SK-MEL-5 (cell line): Measurements from ENCODE around the gene ANAPC5. TPM values are rescaled to one million over a fixed set of nuclear protein-coding genes. Genes with fewer than 3 reads are reported as not detected.

ENCODE experiments used
- DNase-seq: peaks from one replicate; pipeline ENCODE4 v3.0.0-alpha.2; 2016; ENCODE audit warnings: low read depth, low spot score
- in situ Hi-C: cut with HindIII; loops from 2 replicates; pipeline ENCODE4 v1.10.0; 2016; ENCODE audit warnings: low sequenced_read_pairs, high pct_unique_total_duplicates, low pct_unique_long_range_greater_than_20kb
- total RNA-seq: library from RNA; depleted of rRNA; stranded (reverse); fragments of >200 nt; shearing (Covaris generic); gene quantifications from 2 replicates; pipeline ENCODE4 v1.2.3, GENCODE V29; 2014; rRNA removed

The ANAPC5 gene
- total RNA-seq, 1 experiment from 2014 or later, result 247 TPM

DNA sequence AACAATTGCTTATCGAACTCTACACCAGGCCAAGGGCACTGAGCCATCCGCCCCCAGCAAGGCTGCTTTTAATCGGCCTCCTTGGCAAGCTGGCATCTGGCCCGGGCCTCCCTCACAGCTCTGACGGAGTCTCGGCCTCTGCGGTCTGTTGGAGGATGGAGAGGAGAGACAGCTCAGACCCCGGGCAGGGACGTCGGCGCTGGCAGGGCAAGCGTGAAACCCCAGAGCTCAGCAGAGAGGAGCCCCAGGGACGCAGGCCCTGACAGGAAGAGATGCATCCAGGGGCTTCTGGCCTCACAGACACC lies 73.2 kb downstream of the ANAPC5 start:
- in situ Hi-C loops, result no loop called here
- DNase-seq, result no peak

DNA sequence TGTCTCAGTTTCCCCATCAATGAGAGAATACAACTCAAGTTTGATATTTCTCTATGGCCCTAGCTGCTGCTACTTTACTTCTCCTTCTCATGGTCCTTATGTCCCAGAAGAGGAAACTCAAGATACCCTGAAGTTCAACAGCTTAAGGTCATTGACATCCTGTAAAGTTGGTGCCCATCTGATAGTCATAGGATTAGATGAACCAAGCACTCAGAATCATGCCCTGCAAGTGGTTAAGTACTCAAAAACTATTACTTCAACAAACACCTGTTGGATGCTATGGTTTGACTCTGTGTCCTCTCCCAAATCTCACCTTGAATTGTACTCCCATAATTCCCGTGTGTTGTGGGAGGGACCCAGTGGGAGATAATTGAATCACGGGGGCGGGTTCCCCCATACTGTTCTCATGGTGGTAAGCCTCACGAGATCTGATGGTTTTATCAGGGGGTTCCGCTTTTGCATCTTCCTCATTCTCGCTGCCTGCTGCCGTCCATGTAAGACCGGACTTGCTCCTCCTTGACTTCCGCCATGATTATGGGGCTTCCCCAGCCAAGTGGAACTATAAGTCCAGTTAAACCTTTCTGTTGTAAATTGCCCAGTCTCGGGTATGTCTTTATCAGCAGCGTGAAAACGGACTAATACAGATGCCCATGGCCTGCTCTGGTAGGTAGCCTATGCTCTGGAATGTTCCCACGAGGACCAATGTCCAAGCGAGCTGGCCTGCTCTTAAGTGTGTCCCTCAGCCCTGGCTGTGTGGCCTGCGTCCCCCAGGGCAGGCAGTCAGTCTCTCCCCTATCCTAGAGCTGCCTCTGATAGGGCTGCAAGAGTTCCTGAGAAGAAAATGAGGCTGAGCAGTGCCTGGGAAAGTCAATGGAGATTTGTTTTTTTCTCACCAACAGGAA lies 73.8 kb downstream of the ANAPC5 start:
- in situ Hi-C loops, result no loop called here
- DNase-seq, result no peak

DNA sequence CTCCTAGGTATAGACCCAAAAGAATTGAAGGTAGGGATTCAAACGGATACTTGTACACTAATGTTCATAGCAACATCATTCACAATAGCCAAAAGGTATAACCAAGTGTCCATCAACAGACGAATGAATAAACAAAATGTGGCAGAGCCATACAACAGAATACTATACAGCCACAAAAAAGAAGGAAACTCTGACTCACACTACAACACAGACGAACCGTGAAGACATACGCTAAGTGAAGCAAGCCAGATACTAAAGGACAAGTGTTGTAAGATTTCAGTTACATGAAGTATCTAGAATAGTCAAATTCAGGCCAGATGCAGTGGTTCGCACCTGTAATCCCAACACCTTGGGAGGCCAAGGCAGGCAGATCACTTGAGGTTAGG lies 74.8 kb downstream of the ANAPC5 start:
- no peak for DNase-seq
- in situ Hi-C loops, result no loop called here

DNA sequence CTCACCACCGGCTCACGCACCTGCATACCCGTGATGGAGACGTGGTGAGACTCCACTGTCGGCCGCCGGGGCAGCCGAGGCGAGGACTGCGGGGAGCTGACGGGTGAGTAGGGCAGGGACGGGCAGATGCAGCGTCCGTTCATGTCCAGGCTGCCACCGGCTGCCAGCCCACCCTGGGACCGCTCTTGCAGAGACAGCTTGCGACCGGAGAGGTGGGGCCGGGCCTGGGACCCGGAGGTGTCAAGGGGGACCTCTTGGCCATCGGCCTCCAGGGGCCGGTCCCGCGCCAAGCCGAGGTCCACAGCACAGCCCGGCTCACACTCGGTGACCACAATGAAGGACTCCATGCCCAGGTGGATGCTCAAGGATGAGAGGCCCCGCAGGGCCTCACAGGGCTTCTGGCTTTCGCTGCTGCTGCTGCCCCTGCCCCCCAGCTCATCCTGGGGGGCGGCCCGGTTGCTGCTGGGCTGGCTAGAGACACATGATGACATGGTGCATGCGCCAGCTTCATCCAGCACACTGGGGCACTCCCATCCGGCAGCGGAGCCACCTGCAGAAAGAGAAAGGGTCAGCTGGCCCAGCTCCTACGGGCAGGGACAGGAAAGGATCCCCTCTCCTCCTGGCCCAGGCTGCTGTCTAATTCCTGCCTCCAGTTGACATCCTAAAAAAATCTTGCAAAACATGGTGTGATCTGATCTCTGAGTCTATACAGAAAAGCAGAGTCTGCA lies 78.0 kb downstream of the ANAPC5 start:
- in situ Hi-C loops, result no loop called here
- no peak for DNase-seq

DNA sequence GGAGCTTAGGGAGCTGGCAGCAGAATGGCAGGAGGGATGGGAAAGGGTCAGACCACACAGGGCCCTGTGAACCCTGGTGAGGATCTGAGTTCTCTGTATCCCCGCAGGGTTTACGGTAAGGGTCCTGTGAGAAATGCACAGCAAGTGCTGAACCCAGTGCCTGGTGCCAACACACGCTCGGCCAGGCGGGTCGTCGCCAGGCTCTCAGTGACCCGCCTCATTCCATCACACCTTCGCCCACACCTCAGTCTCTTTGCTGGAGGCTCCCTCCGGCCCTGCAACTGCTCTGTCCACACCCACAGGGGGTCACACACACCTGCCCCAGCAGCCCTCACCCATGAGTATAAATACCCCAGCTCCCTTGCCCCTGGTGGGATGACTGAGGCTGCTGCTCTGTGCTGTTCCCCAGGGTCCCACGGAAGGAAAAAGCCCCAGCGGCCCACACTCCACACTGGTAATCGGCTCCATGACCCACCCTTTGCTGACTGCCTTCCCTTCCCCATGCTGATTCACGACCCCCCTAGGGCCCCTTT lies 78.8 kb downstream of the ANAPC5 start:
- in situ Hi-C loops, result no loop called here

DNA sequence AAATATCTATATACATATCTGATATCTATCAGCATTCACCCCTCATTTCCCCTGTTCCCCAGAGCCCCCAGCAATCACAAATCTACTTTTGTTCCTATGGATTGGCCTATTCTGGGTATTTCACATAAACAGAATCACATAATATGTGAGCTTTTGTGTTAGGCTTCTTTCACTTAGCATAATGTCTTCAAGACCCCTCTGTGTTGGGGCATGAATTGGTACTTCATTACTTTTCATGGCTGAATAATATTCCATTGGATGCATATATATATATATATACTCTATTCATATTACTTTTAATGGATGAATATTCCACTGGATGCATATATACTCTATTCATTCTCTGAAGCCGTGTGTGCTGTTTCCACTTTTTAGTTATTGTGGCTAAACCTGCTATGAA lies 84.4 kb downstream of the ANAPC5 start:
- no peak for DNase-seq
- in situ Hi-C loops, result no loop called here

More for the DNA sequence above, 78.8 kb downstream of the ANAPC5 start:
- DNase-seq, result no peak

DNA sequence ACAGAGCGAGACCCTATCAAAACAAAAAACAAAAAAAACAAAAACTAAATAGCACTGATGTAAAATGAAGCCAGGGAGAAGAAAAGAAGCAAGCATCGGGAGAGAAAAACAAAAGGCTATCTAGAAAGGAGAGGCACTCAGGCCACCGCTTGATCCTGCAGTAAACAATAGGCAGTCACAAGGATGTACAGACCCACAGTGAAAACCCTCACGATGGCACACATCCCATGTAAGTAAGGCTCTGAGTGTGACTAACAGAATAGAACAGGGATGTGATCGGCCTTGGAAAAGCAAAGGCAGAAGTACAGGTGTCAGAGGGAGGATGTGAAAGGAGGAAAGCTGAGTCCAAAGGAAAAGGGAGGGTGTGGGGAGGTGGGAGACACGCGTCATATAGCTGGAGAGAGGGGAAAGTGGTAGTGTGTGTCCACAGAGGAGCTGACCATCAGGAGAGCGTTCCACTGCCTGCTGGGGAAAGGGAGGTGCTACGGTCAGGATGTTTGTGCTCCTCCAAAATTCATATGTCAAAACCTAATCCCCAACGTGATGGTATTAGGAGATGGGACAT lies 87.2 kb downstream of the ANAPC5 start:
- no peak for DNase-seq
- in situ Hi-C loops, result no loop called here

DNA sequence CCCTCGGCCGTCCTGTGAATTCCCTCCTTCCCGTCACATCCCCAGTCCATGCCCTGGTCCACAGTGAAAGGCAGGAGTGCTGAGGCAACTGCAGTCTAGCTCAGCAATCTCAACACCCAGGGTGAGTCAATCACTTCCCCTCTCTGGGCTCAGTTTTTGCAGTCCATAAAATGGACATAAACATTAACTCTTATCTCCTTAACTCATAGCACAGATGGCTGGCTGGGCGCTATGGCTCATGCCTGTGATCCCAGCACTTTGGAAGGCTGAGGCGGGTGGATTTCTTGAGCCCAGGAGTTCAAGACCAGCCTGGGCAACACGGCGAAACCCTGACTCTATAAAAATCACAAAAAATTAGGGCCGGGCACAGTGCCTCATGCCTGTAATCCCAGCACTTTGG lies 88.1 kb downstream of the ANAPC5 start:
- in situ Hi-C loops, result no loop called here

DNA sequence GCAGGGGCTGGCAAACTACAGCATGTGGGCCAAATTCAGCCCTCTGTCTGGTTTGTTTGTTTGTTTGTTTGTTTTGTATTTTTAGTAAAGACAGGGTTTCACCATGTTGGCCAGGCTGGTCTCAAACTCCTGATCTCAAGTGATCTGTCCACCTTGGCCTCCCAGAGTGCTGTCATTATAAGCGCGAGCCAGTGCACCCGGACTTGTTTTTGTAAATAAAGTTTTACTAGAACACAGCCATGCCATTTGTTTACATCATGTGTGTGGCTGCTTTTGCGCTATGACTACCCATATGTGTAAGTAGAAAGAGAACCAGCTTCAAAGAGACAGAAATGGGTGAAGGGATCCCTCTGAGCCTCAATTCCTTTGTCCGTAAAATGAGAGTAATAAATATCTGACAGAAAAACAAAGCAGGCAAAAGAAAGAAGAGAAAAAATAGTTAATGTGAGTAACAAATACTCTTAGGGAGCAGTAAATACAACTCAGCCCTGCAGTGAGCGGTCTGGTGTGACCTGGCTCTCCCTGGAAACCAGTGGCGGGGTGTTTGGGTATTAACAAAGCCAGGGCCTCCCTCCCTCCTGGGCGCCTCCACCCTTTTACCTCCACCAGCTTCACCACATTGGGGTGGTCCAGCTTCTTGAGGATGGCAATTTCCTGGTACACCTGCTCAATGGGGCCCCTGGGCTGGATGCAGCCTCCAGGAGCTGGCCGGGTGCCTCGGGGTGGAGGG lies 88.8 kb downstream of the ANAPC5 start:
- in situ Hi-C loops, result no loop called here
- DNase-seq, result no peak

More for the DNA sequence above, 88.1 kb downstream of the ANAPC5 start:
- no peak for DNase-seq

DNA sequence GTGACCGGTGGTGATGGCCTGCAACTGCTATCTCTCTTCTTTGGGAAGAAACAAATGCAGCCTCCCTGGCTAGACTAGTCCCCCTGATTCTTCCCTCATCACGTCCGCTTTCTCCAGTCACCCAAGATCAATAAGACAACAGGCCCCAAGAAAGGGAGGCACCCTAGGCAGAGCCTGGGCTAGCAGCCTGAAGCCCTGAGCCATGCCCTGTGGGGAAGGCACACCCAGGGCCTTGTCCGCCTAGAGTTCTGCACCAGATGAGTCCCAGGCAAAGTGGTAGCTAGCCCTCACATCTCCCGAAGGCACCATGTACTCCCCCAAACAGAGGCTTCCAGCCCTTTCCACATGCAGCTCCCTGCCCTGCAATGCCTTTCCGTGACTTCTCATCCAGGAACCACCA lies 90.8 kb downstream of the ANAPC5 start:
- in situ Hi-C loops, result no loop called here
- no peak for DNase-seq

DNA sequence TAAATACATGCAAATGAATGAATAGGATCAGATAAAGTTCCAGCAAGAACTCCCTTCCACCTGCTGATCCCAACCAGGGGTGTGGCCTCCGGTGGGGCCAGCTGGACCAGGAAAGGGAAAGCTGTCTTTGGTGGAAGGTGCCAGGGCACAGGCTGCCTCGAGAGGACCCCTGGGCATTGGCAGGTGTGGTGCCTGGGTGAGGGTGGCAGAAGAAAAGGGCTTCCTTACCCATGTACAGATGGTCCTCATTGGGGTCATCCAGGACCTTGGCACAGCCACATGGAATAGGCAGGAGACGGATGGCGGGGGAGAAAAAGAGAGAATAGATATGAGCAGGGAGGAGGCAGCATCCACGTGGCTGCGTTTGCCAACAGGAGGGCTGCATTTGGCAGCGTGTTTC lies 92.1 kb downstream of the ANAPC5 start:
- no peak for DNase-seq
- in situ Hi-C loops, result no loop called here

DNA sequence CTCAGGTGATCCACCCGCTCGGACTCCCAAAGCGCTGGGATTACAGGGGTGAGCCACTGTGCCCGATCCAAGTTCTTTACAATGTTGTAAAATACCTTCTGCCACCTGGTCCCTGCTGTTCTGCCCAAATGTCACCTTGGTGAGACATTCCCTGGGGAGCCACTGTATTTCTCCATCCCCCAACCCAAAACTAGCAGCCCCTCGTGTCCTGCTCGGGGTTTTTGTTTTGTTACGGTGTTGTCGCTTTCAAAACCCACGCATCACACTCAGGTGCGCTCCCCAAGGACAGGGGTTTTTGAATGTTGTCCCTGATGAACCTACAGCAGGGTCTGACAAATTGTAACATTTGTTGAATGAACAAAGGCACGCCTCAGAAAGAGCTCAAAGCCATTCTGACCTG lies 93.1 kb downstream of the ANAPC5 start:
- DNase-seq, result no peak
- in situ Hi-C loops, result no loop called here

Other genes with a start within 250 kb of the ANAPC5 start
- 41.5 and 46.7 TPM in 2 replicates for gene P2RX7, start 219.5 kb downstream of the ANAPC5 start, total RNA-seq
- 158 and 169 TPM in 2 replicates for gene P2RX4, start 142.3 kb downstream of the ANAPC5 start, total RNA-seq
- gene CAMKK2, start 55.7 kb downstream of the ANAPC5 start, total RNA-seq, result 9.1 and 9.8 TPM in 2 replicates
- gene RNF34, start 47.7 kb upstream of the ANAPC5 start, total RNA-seq, result 52.9 and 62.5 TPM in 2 replicates
- 24.4 and 30.4 TPM in 2 replicates for gene KDM2B, start 228.6 kb upstream of the ANAPC5 start, total RNA-seq